ENCODE data around the gene KRT81. TPM values are rescaled to one million over a fixed set of nuclear protein-coding genes. Genes with fewer than 3 reads are reported as not detected.

The KRT81 gene
- total and polyA plus RNA-seq, 2 donors (not counting 1 experiment from before 2014, with no cell fraction given), result not detected

DNA sequence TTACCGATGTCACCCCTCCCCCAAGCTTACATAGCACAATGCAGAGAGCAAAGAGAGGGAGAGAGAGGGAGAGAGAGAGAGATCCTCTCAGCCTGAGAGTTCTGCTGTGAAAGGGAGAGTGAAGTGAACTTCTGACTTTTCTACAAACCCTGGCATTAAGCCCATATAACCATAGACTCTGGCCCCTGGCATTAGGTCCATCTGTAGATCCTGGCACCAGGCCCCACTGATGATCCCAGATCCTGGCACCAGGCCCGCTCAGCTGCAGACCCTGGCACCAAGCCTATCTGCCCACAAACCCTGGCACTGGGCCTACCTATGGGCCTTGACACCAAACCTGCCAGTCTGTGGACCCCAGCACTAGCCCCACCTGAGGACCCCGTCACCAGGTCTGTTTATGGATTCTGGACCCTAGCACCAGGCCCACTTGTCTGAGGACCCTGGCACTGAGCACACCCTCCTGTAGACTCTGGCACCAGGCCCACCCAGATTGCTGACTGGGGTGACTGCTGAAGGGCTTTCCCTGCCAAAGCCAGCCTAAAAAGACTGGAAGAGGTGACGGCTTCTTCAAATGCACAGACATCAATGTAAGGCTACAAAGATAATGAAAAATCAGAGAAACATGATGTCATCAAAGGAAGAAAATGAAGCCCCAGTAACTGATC, 44.4 kb upstream of the KRT81 start:
- TF ChIP-seq EZH2 (IDR thresholded peaks at IDR 0.05; ENCODE audit: borderline replicate concordance, insufficient read depth, low read depth, low read length, poor library complexity, severe bottlenecking), result no peak
- TF ChIP-seq, protein P1, sequence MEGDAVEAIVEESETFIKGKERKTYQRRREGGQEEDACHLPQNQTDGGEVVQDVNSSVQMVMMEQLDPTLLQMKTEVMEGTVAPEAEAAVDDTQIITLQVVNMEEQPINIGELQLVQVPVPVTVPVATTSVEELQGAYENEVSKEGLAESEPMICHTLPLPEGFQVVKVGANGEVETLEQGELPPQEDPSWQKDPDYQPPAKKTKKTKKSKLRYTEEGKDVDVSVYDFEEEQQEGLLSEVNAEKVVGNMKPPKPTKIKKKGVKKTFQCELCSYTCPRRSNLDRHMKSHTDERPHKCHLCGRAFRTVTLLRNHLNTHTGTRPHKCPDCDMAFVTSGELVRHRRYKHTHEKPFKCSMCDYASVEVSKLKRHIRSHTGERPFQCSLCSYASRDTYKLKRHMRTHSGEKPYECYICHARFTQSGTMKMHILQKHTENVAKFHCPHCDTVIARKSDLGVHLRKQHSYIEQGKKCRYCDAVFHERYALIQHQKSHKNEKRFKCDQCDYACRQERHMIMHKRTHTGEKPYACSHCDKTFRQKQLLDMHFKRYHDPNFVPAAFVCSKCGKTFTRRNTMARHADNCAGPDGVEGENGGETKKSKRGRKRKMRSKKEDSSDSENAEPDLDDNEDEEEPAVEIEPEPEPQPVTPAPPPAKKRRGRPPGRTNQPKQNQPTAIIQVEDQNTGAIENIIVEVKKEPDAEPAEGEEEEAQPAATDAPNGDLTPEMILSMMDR (IDR thresholded peaks at IDR 0.05), result no peak
- Histone ChIP-seq H3K4me3 (ENCODE audit: control extremely low read depth in 1 of 5, extremely low read depth in 1 of 5, insufficient read depth in 1 of 5, low read depth in 2 of 5, low read length in 4 of 5) (no peak overlapping the region), H3K4me2 (replicated peaks; ENCODE audit: low read depth, low read length, poor library complexity, severe bottlenecking) (no peak overlapping the region), H3K27ac (ENCODE audit: low read length in 2 of 2) (no peak overlapping the region), H2AFZ (ENCODE audit: insufficient read depth, low read depth, low read length, poor library complexity, severe bottlenecking) (no peak overlapping the region), H3K9me3 (ENCODE audit: control extremely low read depth in 1 of 3, control insufficient read depth in 2 of 3, insufficient read depth in 1 of 3, low read length in 2 of 3) (peaks cover 0 to 8% (median 0%) of the 10 kb centered on the region in 3 donors), H3K9ac (ENCODE audit: low read length) (no peak overlapping the region), H4K20me1 (ENCODE audit: control insufficient read depth, insufficient read depth, low read length, poor library complexity, severe bottlenecking) (no peaks in the 10 kb centered on the region), H3K4me1 (ENCODE audit: control insufficient read depth in 2 of 2, insufficient read depth in 2 of 2, low read length in 2 of 2) (no peaks in the 10 kb centered on the region), H3K36me3 (replicated peaks in 1 of 2; ENCODE audit: control extremely low read depth in 1 of 2, control insufficient read depth in 1 of 2, extremely low read depth in 1 of 2, insufficient read depth in 2 of 2, low read length in 1 of 2) (no peaks in the 10 kb centered on the region), H3K27me3 (replicated peaks in 1 of 4; ENCODE audit: control extremely low read depth in 1 of 4, control insufficient read depth in 3 of 4, insufficient read depth in 4 of 4, low read length in 3 of 4) (peaks cover 0 to 11% (median 1%) of the 10 kb centered on the region in 4 experiments), H3K79me2 (ENCODE audit: control insufficient read depth, insufficient read depth, low read length) (no peaks in the 10 kb centered on the region)
- Mint-ChIP-seq H3K27ac (no peak overlapping the region), H3K27me3 (peaks cover 15% of the 10 kb centered on the region), H3K4me3 (no peak overlapping the region), H3K4me1 (no peaks in the 10 kb centered on the region), H3K9me3 (ENCODE audit: insufficient read depth) (peaks cover 4% of the 10 kb centered on the region)
- intact Hi-C loops (cut with micrococcal nuclease), result no loop called here
- CTCF ChIA-PET, result interaction anchor here (1.4 kb wide), 1 partner anchor 8 kb away, joined by 5 read pairs; no protein-coding TSS in a partner anchor
- 100% methylated on average over 3 of the region's 4 CpGs for WGBS (ENCODE audit: insufficient coverage)
- POLR2A ChIA-PET, result no interaction called here
- no peak for ATAC-seq (ENCODE audit: low read depth)
- no peak for DNase-seq

GRCh38 chr12:52334185-52334584, 42.9 kb upstream of the KRT81 start:
- Histone ChIP-seq H3K4me1 (ENCODE audit: control insufficient read depth in 2 of 2, insufficient read depth in 2 of 2, low read length in 2 of 2) (no peaks in the 10 kb centered on the region), H3K27me3 (replicated peaks in 1 of 4; ENCODE audit: control extremely low read depth in 1 of 4, control insufficient read depth in 3 of 4, insufficient read depth in 4 of 4, low read length in 3 of 4) (peaks cover 0 to 6% (median 1%) of the 10 kb centered on the region in 4 experiments), H3K79me2 (ENCODE audit: control insufficient read depth, insufficient read depth, low read length) (no peaks in the 10 kb centered on the region), H3K36me3 (replicated peaks in 1 of 2; ENCODE audit: control extremely low read depth in 1 of 2, control insufficient read depth in 1 of 2, extremely low read depth in 1 of 2, insufficient read depth in 2 of 2, low read length in 1 of 2) (no peaks in the 10 kb centered on the region), H4K20me1 (ENCODE audit: control insufficient read depth, insufficient read depth, low read length, poor library complexity, severe bottlenecking) (no peaks in the 10 kb centered on the region), H2AFZ (ENCODE audit: insufficient read depth, low read depth, low read length, poor library complexity, severe bottlenecking) (no peak overlapping the region), H3K27ac (ENCODE audit: low read length in 2 of 2) (no peak overlapping the region), H3K9me3 (ENCODE audit: control extremely low read depth in 1 of 3, control insufficient read depth in 2 of 3, insufficient read depth in 1 of 3, low read length in 2 of 3) (peaks cover 0 to 8% (median 0%) of the 10 kb centered on the region in 3 donors), H3K4me3 (ENCODE audit: control extremely low read depth in 1 of 5, extremely low read depth in 1 of 5, insufficient read depth in 1 of 5, low read depth in 2 of 5, low read length in 4 of 5) (no peak overlapping the region), H3K4me2 (replicated peaks; ENCODE audit: low read depth, low read length, poor library complexity, severe bottlenecking) (no peak overlapping the region), H3K9ac (ENCODE audit: low read length) (no peak overlapping the region)
- Mint-ChIP-seq H3K4me1 (no peaks in the 10 kb centered on the region), H3K9me3 (ENCODE audit: insufficient read depth) (peaks cover 4% of the 10 kb centered on the region), H3K27me3 (peaks cover 15% of the 10 kb centered on the region), H3K27ac (no peak overlapping the region), H3K4me3 (no peak overlapping the region)
- ATAC-seq (ENCODE audit: low read depth) (no peak), DNase-seq (no peak)
- CTCF ChIA-PET, result interaction anchor here (1.0 kb wide), 1 partner anchor 15 kb away, joined by 3 read pairs; no protein-coding TSS in a partner anchor
- WGBS (ENCODE audit: insufficient coverage), result no CpG with 5 or more reads among the region's 3 CpGs
- intact Hi-C loops (cut with micrococcal nuclease), result no loop called here
- POLR2A ChIA-PET, result no interaction called here
- TF ChIP-seq, protein P1 (IDR thresholded peaks at IDR 0.05), result no peak
- no peak for TF ChIP-seq EZH2 (IDR thresholded peaks at IDR 0.05; ENCODE audit: borderline replicate concordance, insufficient read depth, low read depth, low read length, poor library complexity, severe bottlenecking)
